Panc1 (cell line): ENCODE measurements around the gene COX8A. TPM values are rescaled to one million over a fixed set of nuclear protein-coding genes. Genes with fewer than 3 reads are reported as not detected.
A peak's percentile ranks its signal among the peaks of the same experiment; 100 is the strongest.

Experiments
- ATAC-seq: fragments of 200-7000 bp; cut with Tn5 transposase; 2 replicates; pipeline ENCODE4 v1.9.1; 2020; ENCODE audit warnings: mild to moderate bottlenecking, moderate library complexity
- BruUV-seq: library from RNA; stranded (reverse); fragments of 400-500 nt; replicated peaks from 2 replicates; lab custom pipeline; 2021; lab: Mats Ljungman, UMichigan
- CTCF ChIA-PET: fragments of 300-600 bp; sonication (Branson Sonifier 250); formaldehyde crosslinking; loops from one replicate; lab custom pipeline; 2022; ENCODE audit warnings: antibody characterized with exemption; lab: Charles Lee
- POLR2A ChIA-PET: fragments of 300-600 bp; sonication (Branson Sonifier 250); formaldehyde crosslinking; loops from one replicate; lab custom pipeline; 2022; ENCODE audit warnings: antibody characterized with exemption; lab: Charles Lee
- DNase-seq: peaks from one replicate; pipeline ENCODE4 v3.0.0-alpha.2; 2010; ENCODE audit warnings: low read depth, low spot score
- H3K27ac ChIP-seq: 2 replicates; pipeline ENCODE4 v1.5.1; 2011; ENCODE audit warnings: mild to moderate bottlenecking, low read length, inconsistent platforms
- H3K27me3 ChIP-seq: fragments of 200-500 bp; sonication (Bioruptor generic); 2 replicates; pipeline ENCODE4 v1.6.0; 2014; ENCODE audit warnings: low read length, inconsistent platforms; ENCODE audit not compliant: control insufficient read depth, insufficient read depth
- H3K36me3 ChIP-seq: fragments of 200-500 bp; sonication (Bioruptor generic); 2 replicates; pipeline ENCODE4 v1.5.1; 2014; ENCODE audit warnings: inconsistent platforms, mild to moderate bottlenecking, low read length, moderate library complexity; ENCODE audit not compliant: control insufficient read depth, insufficient read depth
- H3K4me1 ChIP-seq: 2 replicates; pipeline ENCODE4 v1.5.1; 2011; ENCODE audit warnings: inconsistent platforms, mild to moderate bottlenecking, low read length, moderate library complexity; ENCODE audit not compliant: control insufficient read depth, insufficient read depth
- H3K4me3 ChIP-seq, 2 experiments: 2 replicates each; pipeline ENCODE4 v1.5.1; 2011 to 2012; ENCODE audit warnings: low read depth in 2 of 2, low read length in 2 of 2, mild to moderate bottlenecking in 2 of 2, inconsistent platforms in 1 of 2, moderate library complexity in 1 of 2
- H3K9me3 ChIP-seq: fragments of 200-500 bp; sonication (Bioruptor generic); 2 replicates; pipeline ENCODE4 v1.5.1; 2014; ENCODE audit warnings: low read depth, mild to moderate bottlenecking, inconsistent platforms, low read length, moderate library complexity; ENCODE audit not compliant: control insufficient read depth, insufficient read depth
- CTCF ChIP-seq: fragments of 450-650 bp; IDR thresholded peaks from 2 replicates; pipeline ENCODE4 v1.5.1; 2017; ENCODE audit warnings: mild to moderate bottlenecking
- POLR2AphosphoS5 ChIP-seq: IDR thresholded peaks from 2 replicates; pipeline ENCODE4 v1.6.1; 2012; ENCODE audit warnings: mild to moderate bottlenecking, low read depth, low read length, moderate library complexity
- REST ChIP-seq, 2 experiments: IDR thresholded peaks; 2 replicates each; pipeline ENCODE4 v1.6.1; 2011 to 2012; ENCODE audit warnings: low read depth in 2 of 2, control low read depth in 1 of 2, low read length in 1 of 2, mild to moderate bottlenecking in 1 of 2, moderate library complexity in 1 of 2; ENCODE audit not compliant: insufficient read depth in 1 of 2
- SIN3A ChIP-seq: IDR thresholded peaks from 2 replicates; pipeline ENCODE4 v1.6.1; 2012; ENCODE audit warnings: low read depth, mild to moderate bottlenecking, low read length, moderate library complexity, borderline replicate concordance; ENCODE audit not compliant: insufficient read depth
- TCF7L2 ChIP-seq: IDR thresholded peaks from 2 replicates; pipeline ENCODE4 v1.6.1; 2011; ENCODE audit warnings: mild to moderate bottlenecking, low read depth, low read length, inconsistent platforms
- in situ Hi-C: cut with HindIII; loops from 2 replicates; pipeline ENCODE4 v1.10.0; 2016; ENCODE audit warnings: low sequenced_read_pairs, low pct_unique_long_range_greater_than_20kb
- intact Hi-C: fragments of 100-400 bp; cut with micrococcal nuclease; formaldehyde crosslinking; loops from one replicate; pipeline ENCODE4 v1.10.0; 2022; ENCODE audit not compliant: unreplicated experiment
- total RNA-seq: library from RNA; stranded (reverse); gene quantifications from one replicate; pipeline ENCODE4 v1.2.1, GENCODE V29; 2021; ENCODE audit not compliant: unreplicated experiment

COX8A gene
- total RNA-seq, 1 experiment from 2014 or later: 613 TPM

GRCh38 chr11:64019106-64020037 lies 45.0 kb downstream of the COX8A start:
- Histone ChIP-seq H3K27ac (no peak overlapping the region), H3K36me3 (no peaks in the 10 kb centered on the region), H3K9me3 (no peaks in the 10 kb centered on the region), H3K27me3 (no peaks in the 10 kb centered on the region), H3K4me1 (peaks cover 14% of the 10 kb centered on the region), H3K4me3 (no peak overlapping the region)
- in situ Hi-C loops (no loop called here), intact Hi-C loops (no loop called here)
- ChIA-PET CTCF (no interaction called here), POLR2A (no interaction called here)
- BruUV-seq: no TSS peak
- no peak for ATAC-seq
- TF ChIP-seq REST (IDR thresholded peaks at IDR 0.05; ENCODE audit: insufficient read depth in 1 of 2, low read depth in 2 of 2, low read length in 1 of 2) (peak in 1 of 2 experiments; percentile 67; a peak in 1 of 4 replicates), POLR2AphosphoS5 (no peak)
- DNase-seq: no peak

- intact Hi-C loops: no loop called here
- TF ChIP-seq TCF7L2: no peak
- TF ChIP-seq REST (IDR thresholded peaks at IDR 0.05; ENCODE audit: insufficient read depth in 1 of 2, low read depth in 2 of 2, low read length in 1 of 2): no peak
- no peak for TF ChIP-seq SIN3A
- TF ChIP-seq POLR2AphosphoS5: no peak
- no peak for TF ChIP-seq CTCF
- Histone ChIP-seq H3K36me3 (no peaks in the 10 kb centered on the region), H3K27ac (no peak overlapping the region), H3K9me3 (no peaks in the 10 kb centered on the region), H3K27me3 (no peaks in the 10 kb centered on the region), H3K4me3 (no peak overlapping the region), H3K4me1 (peaks cover 14% of the 10 kb centered on the region)
- DNase-seq: no peak
- ATAC-seq: no peak
- POLR2A ChIA-PET: no interaction called here
- CTCF ChIA-PET: no interaction called here
- in situ Hi-C loops: no loop called here
- BruUV-seq: no TSS peak
These were observed 46.7 kb downstream of the COX8A start for GRCh38 chr11:64020976-64021756.
